ENCODE data around the gene BRWD1. TPM values are rescaled to one million over a fixed set of nuclear protein-coding genes. Genes with fewer than 3 reads are reported as not detected.
A peak's percentile ranks its signal among the peaks of the same experiment; 100 is the strongest.

The BRWD1 gene
- total and polyA plus RNA-seq, 2 experiments from 2014 or later = 32.6 to 62.8 TPM

DNA sequence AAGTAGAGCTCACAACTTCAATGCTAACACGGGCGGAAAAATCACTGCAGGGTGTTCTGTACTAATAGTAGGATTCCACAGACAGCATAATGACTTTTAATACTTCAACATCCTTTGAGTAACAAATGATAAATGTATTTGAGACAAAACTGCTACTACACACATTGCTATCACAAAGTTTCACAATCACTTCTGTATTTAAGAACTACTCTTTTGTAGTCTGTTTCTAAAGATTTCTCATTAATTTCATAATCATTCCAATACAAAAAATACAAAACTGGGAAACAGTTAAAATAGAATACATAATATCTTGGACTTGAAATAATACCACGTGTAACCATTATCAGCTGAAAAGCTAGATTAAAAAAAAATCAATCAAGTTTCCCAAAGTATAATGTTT, 32.8 kb upstream of the BRWD1 start:
- H3K36me3 ChIP-seq = peaks cover 44% of the 10 kb centered on the region
- DNase-seq (ENCODE audit: low read depth in 1 of 2, low spot score in 1 of 2) = no peak
- no peaks in the 10 kb centered on the region for H3K9me3 ChIP-seq (ENCODE audit: low read depth)
- no peak overlapping the region for H3K27ac ChIP-seq
- H3K4me1 ChIP-seq (ENCODE audit: low read depth) = peaks cover 27% of the 10 kb centered on the region
- no peak for TF ChIP-seq CTCF (IDR thresholded peaks at IDR 0.05; ENCODE audit: low read depth, low read length)
- no peaks in the 10 kb centered on the region for H3K27me3 ChIP-seq
- H3K4me3 ChIP-seq = peak overlapping the region; percentile 94

- DNase-seq (ENCODE audit: low read depth in 1 of 2, low spot score in 1 of 2) = no peak
- H3K27me3 ChIP-seq = no peaks in the 10 kb centered on the region
- peaks cover 27% of the 10 kb centered on the region for H3K4me1 ChIP-seq (ENCODE audit: low read depth)
- H3K27ac ChIP-seq = no peak overlapping the region
- no peaks in the 10 kb centered on the region for H3K9me3 ChIP-seq (ENCODE audit: low read depth)
- peak overlapping the region; percentile 94 for H3K4me3 ChIP-seq
- TF ChIP-seq CTCF (IDR thresholded peaks at IDR 0.05; ENCODE audit: low read depth, low read length) = no peak
- H3K36me3 ChIP-seq = peaks cover 47% of the 10 kb centered on the region
These were observed 32.0 kb upstream of the BRWD1 start for GRCh38 chr21:39345440-39345839.

DNA sequence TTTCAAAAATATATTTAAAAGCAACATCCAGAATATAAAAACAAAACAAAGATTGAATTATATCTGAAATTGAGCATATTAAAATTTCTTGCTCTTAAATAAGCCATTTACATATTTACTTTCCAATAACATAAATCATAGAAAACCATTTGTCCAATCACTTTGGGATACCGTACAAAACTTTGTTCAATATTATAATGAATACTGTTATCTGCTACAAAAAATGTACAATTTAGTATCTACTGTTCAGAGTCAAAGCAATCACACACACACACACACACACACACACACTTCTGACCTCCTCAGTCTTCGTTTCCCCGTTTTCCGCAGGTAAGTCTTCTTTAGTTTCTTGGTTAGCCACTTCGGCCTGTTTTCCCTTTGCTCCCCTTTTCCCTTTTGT, 31.4 kb upstream of the BRWD1 start:
- H3K27ac ChIP-seq = no peak overlapping the region
- no peak for TF ChIP-seq CTCF (IDR thresholded peaks at IDR 0.05; ENCODE audit: low read depth, low read length)
- DNase-seq (ENCODE audit: low read depth in 1 of 2, low spot score in 1 of 2) = no peak
- no peaks in the 10 kb centered on the region for H3K9me3 ChIP-seq (ENCODE audit: low read depth)
- H3K27me3 ChIP-seq = no peaks in the 10 kb centered on the region
- H3K4me1 ChIP-seq (ENCODE audit: low read depth) = peaks cover 27% of the 10 kb centered on the region
- no peak overlapping the region for H3K4me3 ChIP-seq
- peaks cover 47% of the 10 kb centered on the region for H3K36me3 ChIP-seq

DNA sequence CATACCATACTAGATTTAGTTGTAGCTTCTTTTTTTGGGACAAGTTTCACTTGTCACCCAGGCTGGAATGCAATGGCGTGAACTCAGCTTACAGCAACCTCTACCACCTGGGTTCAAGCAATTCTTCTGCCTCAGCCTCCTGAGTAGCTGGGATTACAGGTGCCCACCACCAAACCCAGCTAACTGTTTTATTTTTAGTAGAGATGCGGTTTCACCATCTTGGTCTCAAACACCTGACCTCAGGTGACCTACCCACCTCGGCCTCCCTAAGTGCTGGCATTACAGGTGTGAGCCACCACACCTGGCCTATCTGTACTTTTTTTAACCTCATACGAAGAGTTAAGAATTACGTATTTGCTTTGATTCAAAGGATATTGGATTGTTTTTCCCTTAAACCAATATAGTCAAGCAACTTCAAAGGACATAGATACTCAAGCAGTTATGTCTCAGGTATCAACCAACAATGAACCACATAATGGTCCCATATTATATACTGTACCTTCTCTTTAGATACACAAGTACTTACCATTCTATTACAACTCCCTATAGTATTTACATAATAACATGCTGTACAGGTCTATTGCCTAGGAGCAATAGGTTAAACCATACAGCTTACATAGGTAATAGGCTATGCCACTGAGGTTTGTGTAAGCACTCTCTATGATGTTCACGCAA, 28.0 kb upstream of the BRWD1 start:
- Histone ChIP-seq H3K27me3 (no peaks in the 10 kb centered on the region), H3K36me3 (peaks cover 44% of the 10 kb centered on the region), H3K4me1 (ENCODE audit: low read depth) (peaks cover 18% of the 10 kb centered on the region), H3K9me3 (ENCODE audit: low read depth) (no peaks in the 10 kb centered on the region), H3K27ac (peak overlapping the region; percentile 39), H3K4me3 (no peak overlapping the region)
- no peak for DNase-seq (ENCODE audit: low read depth in 1 of 2, low spot score in 1 of 2)
- TF ChIP-seq CTCF (IDR thresholded peaks at IDR 0.05; ENCODE audit: low read depth, low read length) = no peak

DNA sequence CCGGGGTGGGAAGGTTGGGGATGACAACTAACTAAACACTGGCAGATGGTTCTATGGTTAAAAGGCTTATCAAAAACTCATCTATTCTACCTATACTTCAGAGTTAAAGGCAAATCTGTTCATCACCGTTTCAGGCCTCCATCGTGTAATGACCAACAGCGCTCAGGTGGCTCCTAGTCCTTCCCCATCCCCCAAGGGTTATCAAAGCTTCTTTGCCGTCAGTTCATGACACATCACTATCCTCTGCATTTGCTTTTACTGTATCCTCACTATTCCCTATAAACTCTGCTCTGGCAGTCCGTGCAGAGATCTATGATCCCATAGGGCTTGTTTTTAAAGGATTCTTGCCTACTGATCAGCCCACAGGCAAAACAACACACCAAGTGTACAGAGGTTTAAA, 27.3 kb upstream of the BRWD1 start:
- no peak for DNase-seq (ENCODE audit: low read depth in 1 of 2, low spot score in 1 of 2)
- H3K9me3 ChIP-seq (ENCODE audit: low read depth) = no peaks in the 10 kb centered on the region
- peaks cover 40% of the 10 kb centered on the region for H3K36me3 ChIP-seq
- TF ChIP-seq CTCF (IDR thresholded peaks at IDR 0.05; ENCODE audit: low read depth, low read length) = no peak
- peaks cover 11% of the 10 kb centered on the region for H3K4me1 ChIP-seq (ENCODE audit: low read depth)
- H3K27me3 ChIP-seq = no peaks in the 10 kb centered on the region
- peak overlapping the region; percentile 39 for H3K27ac ChIP-seq
- H3K4me3 ChIP-seq = no peak overlapping the region
